Endodermal cell (in vitro differentiated cells): ENCODE measurements around the gene LPP. TPM values are rescaled to one million over a fixed set of nuclear protein-coding genes. Genes with fewer than 3 reads are reported as not detected.

Source experiments
- DNase-seq: peaks from one replicate; pipeline ENCODE4 v3.0.0-alpha.2; 2017
- H3K27ac ChIP-seq: 2 replicates; pipeline ENCODE4 v1.5.1; 2013; ENCODE audit warnings: mild to moderate bottlenecking, low read depth, low read length, moderate library complexity
- H3K27me3 ChIP-seq: 2 replicates; pipeline ENCODE4 v1.6.1; 2013; ENCODE audit warnings: mild to moderate bottlenecking, low read length, moderate library complexity; ENCODE audit not compliant: insufficient read depth, control insufficient read depth, poor library complexity, severe bottlenecking
- H3K36me3 ChIP-seq: 2 replicates; pipeline ENCODE4 v1.7.0; 2013; ENCODE audit warnings: mild to moderate bottlenecking, low read length, moderate library complexity; ENCODE audit not compliant: control insufficient read depth, insufficient read depth
- H3K4me1 ChIP-seq: one replicate; pipeline ENCODE4 v1.7.0; 2013; ENCODE audit warnings: low read length; ENCODE audit not compliant: control insufficient read depth, insufficient read depth
- H3K4me3 ChIP-seq: 2 replicates; pipeline ENCODE4 v1.5.1; 2013; ENCODE audit warnings: mild to moderate bottlenecking, low read length, moderate library complexity
- H3K9ac ChIP-seq: 2 replicates; pipeline ENCODE4 v1.6.1; 2013; ENCODE audit warnings: mild to moderate bottlenecking, low read length, moderate library complexity; ENCODE audit not compliant: poor library complexity, severe bottlenecking; ENCODE audit errors: extremely low read depth
- H3K9me3 ChIP-seq: 2 replicates; pipeline ENCODE4 v1.6.1; 2013; ENCODE audit warnings: mild to moderate bottlenecking, low read length, moderate library complexity; ENCODE audit not compliant: control insufficient read depth
- H3K27ac Mint-ChIP-seq: 2 replicates; pipeline ENCODE4 v1.8.0; 2020; ENCODE audit warnings: mixed read lengths
- H3K27me3 Mint-ChIP-seq: 2 replicates; pipeline ENCODE4 v1.8.0; 2021; ENCODE audit warnings: mild to moderate bottlenecking, mixed read lengths; ENCODE audit not compliant: insufficient read depth
- H3K36me3 Mint-ChIP-seq: 2 replicates; pipeline ENCODE4 v1.8.0; 2020; ENCODE audit warnings: low read depth, mixed read lengths
- H3K4me1 Mint-ChIP-seq: 2 replicates; pipeline ENCODE4 v1.8.0; 2020; ENCODE audit warnings: mixed read lengths
- H3K4me3 Mint-ChIP-seq: 2 replicates; pipeline ENCODE4 v1.8.0; 2020; ENCODE audit warnings: mild to moderate bottlenecking, moderate library complexity, mixed read lengths
- H3K9me3 Mint-ChIP-seq: 2 replicates; pipeline ENCODE4 v1.8.0; 2020; ENCODE audit warnings: mild to moderate bottlenecking, mixed read lengths
- WGBS, 2 experiments: methylation state at CpG; one replicate each; pipeline versions ENCODE4 v1.1.5 to v1.1.7; 2013; ENCODE audit warnings: missing lambda C conversion rate in 2 of 2, mixed read lengths in 1 of 2; ENCODE audit not compliant: insufficient coverage in 1 of 2, insufficient read length in 1 of 2; 5-methylcytosine and 5-hydroxymethylcytosine counted together
- total RNA-seq, 2 donors: library from RNA; stranded (reverse); fragmentation: NEBNext Ultra II Directional in 1 of 2; extraction: Animal tissue kit (Norgen Biotek cat#: 25700) in 1 of 2; gene quantifications; 2 replicates in 1 of 2; 3 replicates in 1 of 2; pipeline ENCODE4 v1.2.1, GENCODE V29; 2021
- TF ChIP-seq, protein P1 (sequence below): fragments of 200-600 bp; sonication (generic); conservative IDR thresholded peaks from 2 replicates; pipeline ENCODE4 v1.5.0; 2021; ENCODE audit warnings: antibody characterized with exemption, mild to moderate bottlenecking

LPP gene
- total RNA-seq, 2 donors from 2014 or later, result 78.0 to 105 TPM

GRCh38 chr3:188350961-188351360 lies 197.0 kb downstream of the LPP start:
- peaks cover 7% of the 10 kb centered on the region for H3K4me1 Mint-ChIP-seq
- no peaks in the 10 kb centered on the region for H3K36me3 ChIP-seq
- H3K4me3 ChIP-seq, result no peak overlapping the region
- 93 to 100% methylated on average over 1 to 2 of the region's 2 CpGs for WGBS, 2 experiments
- TF ChIP-seq, protein P1, sequence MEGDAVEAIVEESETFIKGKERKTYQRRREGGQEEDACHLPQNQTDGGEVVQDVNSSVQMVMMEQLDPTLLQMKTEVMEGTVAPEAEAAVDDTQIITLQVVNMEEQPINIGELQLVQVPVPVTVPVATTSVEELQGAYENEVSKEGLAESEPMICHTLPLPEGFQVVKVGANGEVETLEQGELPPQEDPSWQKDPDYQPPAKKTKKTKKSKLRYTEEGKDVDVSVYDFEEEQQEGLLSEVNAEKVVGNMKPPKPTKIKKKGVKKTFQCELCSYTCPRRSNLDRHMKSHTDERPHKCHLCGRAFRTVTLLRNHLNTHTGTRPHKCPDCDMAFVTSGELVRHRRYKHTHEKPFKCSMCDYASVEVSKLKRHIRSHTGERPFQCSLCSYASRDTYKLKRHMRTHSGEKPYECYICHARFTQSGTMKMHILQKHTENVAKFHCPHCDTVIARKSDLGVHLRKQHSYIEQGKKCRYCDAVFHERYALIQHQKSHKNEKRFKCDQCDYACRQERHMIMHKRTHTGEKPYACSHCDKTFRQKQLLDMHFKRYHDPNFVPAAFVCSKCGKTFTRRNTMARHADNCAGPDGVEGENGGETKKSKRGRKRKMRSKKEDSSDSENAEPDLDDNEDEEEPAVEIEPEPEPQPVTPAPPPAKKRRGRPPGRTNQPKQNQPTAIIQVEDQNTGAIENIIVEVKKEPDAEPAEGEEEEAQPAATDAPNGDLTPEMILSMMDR, result no peak
- no peak overlapping the region for H3K27ac ChIP-seq
- no peak overlapping the region for H3K27ac Mint-ChIP-seq
- no peak overlapping the region for H3K9ac ChIP-seq
- H3K9me3 Mint-ChIP-seq, result no peaks in the 10 kb centered on the region
- no peak for DNase-seq
- H3K4me3 Mint-ChIP-seq, result no peak overlapping the region
- no peaks in the 10 kb centered on the region for H3K27me3 ChIP-seq
- H3K36me3 Mint-ChIP-seq, result no peaks in the 10 kb centered on the region
- no peaks in the 10 kb centered on the region for H3K9me3 ChIP-seq
- no peaks in the 10 kb centered on the region for H3K27me3 Mint-ChIP-seq
- H3K4me1 ChIP-seq, result peaks cover 5% of the 10 kb centered on the region

DNA sequence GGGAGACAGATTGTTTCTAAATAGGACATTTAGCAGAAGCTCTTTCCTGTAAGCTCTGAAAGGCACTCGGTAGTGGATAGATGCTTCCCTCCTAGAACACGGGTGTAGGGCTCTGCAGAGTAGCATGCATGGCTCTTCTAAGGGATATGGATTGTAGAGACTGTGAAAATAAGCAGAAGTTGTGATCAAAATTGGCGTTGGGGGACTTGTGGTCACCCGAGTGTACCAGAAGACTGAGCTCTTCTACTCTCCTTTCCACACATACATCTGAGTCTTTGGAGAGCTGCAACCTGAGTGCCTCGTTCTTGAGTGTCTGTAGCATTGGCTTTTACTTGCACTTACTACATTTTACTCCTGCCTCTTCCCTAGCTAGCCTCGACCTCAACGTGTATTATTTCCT lies 197.7 kb downstream of the LPP start:
- H3K4me1 ChIP-seq, result peaks cover 5% of the 10 kb centered on the region
- Mint-ChIP-seq H3K27me3 (no peaks in the 10 kb centered on the region), H3K27ac (no peak overlapping the region), H3K36me3 (no peaks in the 10 kb centered on the region), H3K4me3 (no peak overlapping the region), H3K9me3 (no peaks in the 10 kb centered on the region), H3K4me1 (peaks cover 7% of the 10 kb centered on the region)
- no peak overlapping the region for H3K4me3 ChIP-seq
- 87 to 90% methylated on average over 6 to 7 of the region's 7 CpGs for WGBS, 2 experiments
- no peak for DNase-seq
- no peaks in the 10 kb centered on the region for H3K9me3 ChIP-seq
- peaks cover 3% of the 10 kb centered on the region for H3K36me3 ChIP-seq
- TF ChIP-seq, protein P1, result no peak
- no peak overlapping the region for H3K9ac ChIP-seq
- no peaks in the 10 kb centered on the region for H3K27me3 ChIP-seq
- no peak overlapping the region for H3K27ac ChIP-seq

DNA sequence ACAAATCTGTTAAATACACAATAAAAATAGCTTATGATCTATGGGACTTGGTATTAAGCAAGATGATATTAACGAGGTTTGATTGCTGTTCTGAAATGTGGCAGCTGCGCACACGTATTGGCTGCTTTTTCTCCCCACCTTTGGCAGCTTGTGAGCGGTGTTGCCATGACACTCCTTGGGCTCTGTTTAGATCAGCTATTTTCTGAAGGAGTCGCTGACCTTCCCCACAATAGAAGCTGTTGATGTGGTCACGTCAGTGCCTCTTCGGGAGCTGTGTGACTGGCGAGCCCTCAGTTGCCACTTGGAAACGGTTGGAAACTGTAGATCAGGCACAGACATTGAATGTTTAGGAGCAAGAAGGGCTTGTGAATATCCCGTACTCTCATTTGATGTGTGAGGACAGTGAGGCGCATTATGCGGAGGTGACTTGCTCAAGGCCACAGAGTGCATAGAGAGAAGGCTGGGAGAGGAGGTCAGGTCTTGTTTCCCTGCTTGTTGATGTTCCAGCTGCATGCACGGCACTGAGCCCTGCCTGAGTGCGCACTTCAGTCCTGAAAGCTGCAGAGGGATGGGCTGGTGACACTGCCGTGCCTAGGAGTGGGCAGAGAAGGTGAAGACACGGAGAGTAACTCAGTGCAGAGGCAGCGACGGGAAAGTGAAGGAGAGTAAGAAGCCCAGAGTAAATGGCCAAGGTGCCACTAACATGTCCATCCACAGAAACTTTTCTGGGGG lies 198.4 kb downstream of the LPP start:
- Histone ChIP-seq H3K4me1 (peaks cover 5% of the 10 kb centered on the region), H3K27ac (no peak overlapping the region), H3K36me3 (peaks cover 10% of the 10 kb centered on the region), H3K9ac (no peak overlapping the region), H3K4me3 (no peak overlapping the region), H3K9me3 (no peaks in the 10 kb centered on the region), H3K27me3 (no peaks in the 10 kb centered on the region)
- TF ChIP-seq, protein P1, result no peak
- Mint-ChIP-seq H3K4me1 (peaks cover 7% of the 10 kb centered on the region), H3K27ac (no peak overlapping the region), H3K36me3 (no peaks in the 10 kb centered on the region), H3K9me3 (no peaks in the 10 kb centered on the region), H3K27me3 (no peaks in the 10 kb centered on the region), H3K4me3 (no peak overlapping the region)
- DNase-seq, result no peak
- WGBS, 2 experiments, result 92 to 93% methylated on average over 17 to 18 of the region's 18 CpGs
